A549 (cell line): ENCODE data around the gene DFFB.

Experiments
- CTCF ChIP-seq: fragments of >200 bp; sonication (Bioruptor Twin); formaldehyde crosslinking; IDR thresholded peaks from 3 replicates; pipeline ENCODE4 v1.5.1; 2016
- MAX ChIP-seq: IDR thresholded peaks from 2 replicates; pipeline ENCODE4 v1.6.1; 2012
- PBX3 ChIP-seq: IDR thresholded peaks from 2 replicates; pipeline ENCODE4 v1.6.1; 2012
- POLR2A ChIP-seq: IDR thresholded peaks from 2 replicates; pipeline ENCODE4 v1.6.1; 2012; ENCODE audit warnings: mild to moderate bottlenecking, low read length
- POLR2AphosphoS2 ChIP-seq: conservative IDR thresholded peaks from 2 replicates; pipeline ENCODE4 v1.6.1; 2012; ENCODE audit warnings: low read length, improper control_type of control experiment, inconsistent platforms
- RCOR1 ChIP-seq: fragments of 150-350 bp; IDR thresholded peaks from 2 replicates; pipeline ENCODE4 v1.6.1; 2014; ENCODE audit warnings: antibody characterized with exemption, low read length, low read depth

- TF ChIP-seq CTCF: no peak
- no peak for TF ChIP-seq RCOR1
- TF ChIP-seq PBX3: no peak
- TF ChIP-seq POLR2A: no peak
- no peak for TF ChIP-seq MAX
- no peak for TF ChIP-seq POLR2AphosphoS2
Measured at GRCh38 chr1:3876716-3877115, 19.4 kb downstream of the DFFB start.
